ENCODE results near the gene PCIF1. TPM values are rescaled to one million over a fixed set of nuclear protein-coding genes. Genes with fewer than 3 reads are reported as not detected.

PCIF1 gene
- 10 to 100 TPM; 31.4 to 39.3 (median 32.5) TPM for total RNA-seq
- 10 to 100 TPM; 26.4 to 37.8 (median 27.2) TPM for polyA plus RNA-seq

- Histone ChIP-seq H3K9me3 (no peaks in the 10 kb centered on the region), H3K4me3 (peak within 1 kb of the TSS; percentile 96 to 100 (median 98)), H3K27me3 (no peaks in the 10 kb centered on the region), H3K4me1 (peaks cover 0 to 35% (median 22%) of the 10 kb centered on the region in 4 donors), H3K36me3 (peaks cover 14 to 26% (median 23%) of the 10 kb centered on the region in 4 donors), H3K27ac (peak within 1 kb of the TSS; percentile 98 to 100 (median 100))
- intact Hi-C loops (cut with DNase I), result loop anchor here (1.0 to 10.0 kb wide), 4 partner anchors 38 to 570 kb away; partner anchors contain the start of genes CTSA, NEURL2, SYS1 and UBE2C
- WGBS, 2 donors, result 0 to 1% methylated on average over 102 of the region's 102 CpGs
- TF ChIP-seq CTCF (IDR thresholded peaks at IDR 0.05) (no peak), POLR2AphosphoS5 (IDR thresholded peaks at IDR 0.05) (peak; percentile 99 to 100 (median 100)), EP300 (IDR thresholded peaks at IDR 0.05) (no peak), POLR2A (IDR thresholded peaks at IDR 0.05) (peak; percentile 88 to 90)
- peak; percentile 99 for DNase-seq
These were observed at the start of gene PCIF1 for GRCh38 chr20:45934586-45935415. Gene PCIF1, plus strand, starts transcription at chr20:45934683. Its CDS starts 4,317 bp downstream, at chr20:45939000.

GRCh38 chr20:45886590-45887345 lies 47.7 kb upstream of the PCIF1 start:
- H3K27me3 ChIP-seq, result no peaks in the 10 kb centered on the region
- H3K36me3 ChIP-seq, result peaks cover 6 to 50% (median 12%) of the 10 kb centered on the region in 4 donors
- H3K27ac ChIP-seq, result no peak overlapping the region
- H3K4me3 ChIP-seq, result no peak overlapping the region
- peaks cover 0 to 33% (median 27%) of the 10 kb centered on the region in 4 donors for H3K4me1 ChIP-seq
- WGBS, 2 donors, result 93 to 94% methylated on average over 19 of the region's 19 CpGs
- DNase-seq, result no peak
- intact Hi-C loops (cut with DNase I), result no loop called here
- TF ChIP-seq POLR2AphosphoS5 (IDR thresholded peaks at IDR 0.05), result no peak
- no peak for TF ChIP-seq EP300 (IDR thresholded peaks at IDR 0.05)
- TF ChIP-seq CTCF (IDR thresholded peaks at IDR 0.05), result no peak
- TF ChIP-seq POLR2A (IDR thresholded peaks at IDR 0.05), result no peak
- H3K9me3 ChIP-seq, result no peaks in the 10 kb centered on the region

- Histone ChIP-seq H3K4me3 (no peak within 1 kb of the TSS), H3K4me1 (peaks cover 0 to 34% (median 28%) of the 10 kb centered on the region in 4 donors), H3K9me3 (no peaks in the 10 kb centered on the region), H3K36me3 (peaks cover 6 to 51% (median 12%) of the 10 kb centered on the region in 4 donors), H3K27me3 (no peaks in the 10 kb centered on the region), H3K27ac (no peak within 1 kb of the TSS)
- no peak for TF ChIP-seq CTCF (IDR thresholded peaks at IDR 0.05)
- TF ChIP-seq POLR2A (IDR thresholded peaks at IDR 0.05), result no peak
- no peak for TF ChIP-seq EP300 (IDR thresholded peaks at IDR 0.05)
- DNase-seq, result no peak
- WGBS, 2 donors, result 92 to 94% methylated on average over 8 of the region's 8 CpGs
- intact Hi-C loops (cut with DNase I), result no loop called here
These were observed 47.2 kb upstream of the PCIF1 start, which contains the start of gene SPATA25 for GRCh38 chr20:45887346-45887715. Gene SPATA25, minus strand, starts transcription at chr20:45887622. Its CDS starts 32 bp downstream, at chr20:45887590.

GRCh38 chr20:45888681-45889080 lies 45.8 kb upstream of the PCIF1 start:
- WGBS, 2 donors, result 90 to 96% methylated on average over 3 of the region's 3 CpGs
- H3K27me3 ChIP-seq, result no peaks in the 10 kb centered on the region
- intact Hi-C loops (cut with DNase I), result no loop called here
- peaks cover 0 to 45% (median 32%) of the 10 kb centered on the region in 4 donors for H3K4me1 ChIP-seq
- no peak for DNase-seq
- no peak for TF ChIP-seq EP300 (IDR thresholded peaks at IDR 0.05)
- TF ChIP-seq POLR2A (IDR thresholded peaks at IDR 0.05), result no peak
- TF ChIP-seq POLR2AphosphoS5 (IDR thresholded peaks at IDR 0.05), result no peak
- TF ChIP-seq CTCF (IDR thresholded peaks at IDR 0.05), result no peak
- no peak overlapping the region for H3K4me3 ChIP-seq
- no peak overlapping the region for H3K27ac ChIP-seq
- no peaks in the 10 kb centered on the region for H3K9me3 ChIP-seq
- peaks cover under 1 to 51% (median 2%) of the 10 kb centered on the region in 4 donors for H3K36me3 ChIP-seq
